ENCODE results near the gene SF3B2. TPM values are rescaled to one million over a fixed set of nuclear protein-coding genes. Genes with fewer than 3 reads are reported as not detected.
"Not testable (repeated sequence)": the region's sequence is repeated elsewhere in the genome, so short reads cannot be mapped to it uniquely, and the experiment has no call there.

The SF3B2 gene
- total and polyA plus RNA-seq, 4 experiments from 2014 or later = 74.4 to 240 (median 183) TPM

- peaks cover 4 to 5% of the 10 kb centered on the region in 2 donors for H3K27me3 Mint-ChIP-seq
- ChIA-PET POLR2A (ENCODE audit: partially characterized antibody) (no interaction called here), CTCF (ENCODE audit: partially characterized antibody) (interaction anchor here (2.7 kb wide), 1 partner anchor 38 kb away, joined by 10 read pairs; no protein-coding TSS in a partner anchor)
- Histone ChIP-seq H3K36me3 (ENCODE audit: insufficient read depth, low read length) (peaks cover 10% of the 10 kb centered on the region), H3K4me1 (ENCODE audit: insufficient read depth, low read length) (peaks cover 9% of the 10 kb centered on the region), H3K27ac (ENCODE audit: low read depth, low read length) (no peak overlapping the region), H3K9me3 (ENCODE audit: control insufficient read depth in 1 of 2, low read length in 2 of 2) (no peaks in the 10 kb centered on the region), H3K27me3 (ENCODE audit: insufficient read depth, low read length) (peaks cover 5% of the 10 kb centered on the region), H3K4me3 (ENCODE audit: low read length in 2 of 2) (no peak overlapping the region)
- peaks cover 4 to 23% (median 13%) of the 10 kb centered on the region in 4 donors for H3K4me1 Mint-ChIP-seq
- H3K36me3 Mint-ChIP-seq = peaks cover 0 to 16% of the 10 kb centered on the region in 2 donors
- no peaks in the 10 kb centered on the region for H3K9me3 Mint-ChIP-seq
- intact Hi-C loops (cut with micrococcal nuclease) = no loop called here
- H3K4me3 Mint-ChIP-seq = no peak overlapping the region
- H3K27ac Mint-ChIP-seq = no peak overlapping the region
- DNase-seq = no peak
These were observed 44.9 kb upstream of the SF3B2 start for GRCh38 chr11:66007201-66007634.

- H3K36me3 Mint-ChIP-seq = peaks cover 0 to 9% of the 10 kb centered on the region in 2 donors
- H3K4me3 Mint-ChIP-seq = no peak overlapping the region
- H3K27ac Mint-ChIP-seq = no peak overlapping the region
- H3K4me1 Mint-ChIP-seq = peaks cover 1 to 14% (median 9%) of the 10 kb centered on the region in 4 donors
- intact Hi-C loops (cut with micrococcal nuclease) = no loop called here
- no peak overlapping the region for H3K27ac ChIP-seq (ENCODE audit: low read depth, low read length)
- no peak overlapping the region for H3K4me3 ChIP-seq (ENCODE audit: low read length in 2 of 2)
- POLR2A ChIA-PET (ENCODE audit: partially characterized antibody) = no interaction called here
- H3K9me3 ChIP-seq (ENCODE audit: control insufficient read depth in 1 of 2, low read length in 2 of 2) = no peaks in the 10 kb centered on the region
- peaks cover 5 to 7% of the 10 kb centered on the region in 2 donors for H3K27me3 Mint-ChIP-seq
- H3K9me3 Mint-ChIP-seq = no peaks in the 10 kb centered on the region
- CTCF ChIA-PET (ENCODE audit: partially characterized antibody) = interaction anchor here (1.0 to 2.7 kb wide), 3 partner anchors 37 to 124 kb away, joined by 3 to 10 read pairs (median 4); no protein-coding TSS in a partner anchor
- H3K4me1 ChIP-seq (ENCODE audit: insufficient read depth, low read length) = peaks cover 5% of the 10 kb centered on the region
- DNase-seq = no peak
- H3K36me3 ChIP-seq (ENCODE audit: insufficient read depth, low read length) = peaks cover 10% of the 10 kb centered on the region
- peaks cover 10% of the 10 kb centered on the region for H3K27me3 ChIP-seq (ENCODE audit: insufficient read depth, low read length)
These were observed 44.1 kb upstream of the SF3B2 start for GRCh38 chr11:66008095-66008467.

- intact Hi-C loops (cut with micrococcal nuclease) = no loop called here
- peaks cover 1 to 10% (median 5%) of the 10 kb centered on the region in 4 donors for H3K4me1 Mint-ChIP-seq
- H3K27ac Mint-ChIP-seq = no peak overlapping the region
- CTCF ChIA-PET (ENCODE audit: partially characterized antibody) = interaction anchor here (1.0 to 2.7 kb wide), 3 partner anchors 36 to 124 kb away, joined by 3 to 10 read pairs (median 4); no protein-coding TSS in a partner anchor
- Histone ChIP-seq H3K27me3 (ENCODE audit: insufficient read depth, low read length) (peaks cover 13% of the 10 kb centered on the region), H3K36me3 (ENCODE audit: insufficient read depth, low read length) (peaks cover 10% of the 10 kb centered on the region), H3K4me3 (ENCODE audit: low read length in 2 of 2) (no peak overlapping the region), H3K9me3 (ENCODE audit: control insufficient read depth in 1 of 2, low read length in 2 of 2) (no peaks in the 10 kb centered on the region), H3K27ac (ENCODE audit: low read depth, low read length) (no peak overlapping the region), H3K4me1 (ENCODE audit: insufficient read depth, low read length) (peaks cover under 1% of the 10 kb centered on the region)
- no peak overlapping the region for H3K4me3 Mint-ChIP-seq
- POLR2A ChIA-PET (ENCODE audit: partially characterized antibody) = no interaction called here
- DNase-seq = no peak
- H3K9me3 Mint-ChIP-seq = no peaks in the 10 kb centered on the region
- peaks cover 0 to 6% of the 10 kb centered on the region in 2 donors for H3K36me3 Mint-ChIP-seq
- peaks cover 7 to 10% of the 10 kb centered on the region in 2 donors for H3K27me3 Mint-ChIP-seq
These were observed 43.6 kb upstream of the SF3B2 start for GRCh38 chr11:66008468-66009101.

GRCh38 chr11:66010036-66010435 lies 42.1 kb upstream of the SF3B2 start:
- POLR2A ChIA-PET (ENCODE audit: partially characterized antibody); H3K9me3 ChIP-seq (ENCODE audit: control insufficient read depth in 1 of 2, low read length in 2 of 2); H3K9me3 Mint-ChIP-seq; H3K27ac ChIP-seq (ENCODE audit: low read depth, low read length); H3K4me1 ChIP-seq (ENCODE audit: insufficient read depth, low read length); intact Hi-C loops (cut with micrococcal nuclease); H3K36me3 Mint-ChIP-seq; H3K4me1 Mint-ChIP-seq; DNase-seq; H3K4me3 Mint-ChIP-seq; H3K4me3 ChIP-seq (ENCODE audit: low read length in 2 of 2); H3K27ac Mint-ChIP-seq; H3K36me3 ChIP-seq (ENCODE audit: insufficient read depth, low read length): not testable (repeated sequence)
- H3K27me3 Mint-ChIP-seq = peaks cover 9 to 14% of the 10 kb centered on the region in 2 donors
- CTCF ChIA-PET (ENCODE audit: partially characterized antibody) = interaction anchor here (2.7 kb wide), 1 partner anchor 35 kb away, joined by 10 read pairs; no protein-coding TSS in a partner anchor
- H3K27me3 ChIP-seq (ENCODE audit: insufficient read depth, low read length) = peaks cover 13% of the 10 kb centered on the region

DNA sequence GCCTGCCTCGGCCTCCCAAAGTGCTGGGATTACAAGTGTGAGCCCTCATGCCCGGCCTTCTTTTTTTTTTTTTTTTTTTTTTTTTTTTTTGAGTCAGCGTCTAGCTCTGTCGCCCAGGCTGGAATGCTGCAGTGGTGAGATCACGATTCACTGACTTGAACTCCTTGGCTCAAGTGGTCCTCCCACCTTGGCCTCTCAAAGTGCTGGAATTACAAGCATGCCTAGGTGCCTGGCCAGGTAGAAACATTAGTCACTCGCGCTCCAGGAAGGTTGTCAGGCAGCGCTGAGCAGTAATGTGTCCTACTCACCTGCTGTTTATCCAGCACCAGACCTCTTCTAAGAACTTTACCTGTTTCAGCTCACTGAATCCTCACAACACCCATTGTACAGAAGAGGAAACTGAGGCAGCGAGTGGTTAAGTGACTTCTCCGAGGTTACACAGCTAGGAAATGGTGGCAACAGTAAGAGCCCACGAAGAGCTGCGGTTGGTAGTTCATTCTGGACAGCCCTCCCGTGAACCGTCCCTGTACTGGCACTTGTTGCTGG lies 40.9 kb upstream of the SF3B2 start:
- ChIA-PET CTCF (ENCODE audit: partially characterized antibody) (interaction anchor here (2.7 to 3.7 kb wide), 2 partner anchors 11 to 34 kb away, joined by 9 to 16 read pairs; no protein-coding TSS in a partner anchor), POLR2A (ENCODE audit: partially characterized antibody) (no interaction called here)
- Histone ChIP-seq H3K27ac (ENCODE audit: low read depth, low read length) (no peak overlapping the region), H3K27me3 (ENCODE audit: insufficient read depth, low read length) (peaks cover 13% of the 10 kb centered on the region), H3K9me3 (ENCODE audit: control insufficient read depth in 1 of 2, low read length in 2 of 2) (no peaks in the 10 kb centered on the region), H3K4me3 (ENCODE audit: low read length in 2 of 2) (no peak overlapping the region), H3K36me3 (ENCODE audit: insufficient read depth, low read length) (no peaks in the 10 kb centered on the region), H3K4me1 (ENCODE audit: insufficient read depth, low read length) (no peaks in the 10 kb centered on the region)
- Mint-ChIP-seq H3K36me3 (no peaks in the 10 kb centered on the region), H3K27me3 (peaks cover 9 to 14% of the 10 kb centered on the region in 2 donors), H3K4me1 (peaks cover 0 to 5% (median 3%) of the 10 kb centered on the region in 4 donors), H3K9me3 (no peaks in the 10 kb centered on the region), H3K27ac (no peak overlapping the region), H3K4me3 (no peak overlapping the region)
- intact Hi-C loops (cut with micrococcal nuclease) = no loop called here
- DNase-seq = no peak

DNA sequence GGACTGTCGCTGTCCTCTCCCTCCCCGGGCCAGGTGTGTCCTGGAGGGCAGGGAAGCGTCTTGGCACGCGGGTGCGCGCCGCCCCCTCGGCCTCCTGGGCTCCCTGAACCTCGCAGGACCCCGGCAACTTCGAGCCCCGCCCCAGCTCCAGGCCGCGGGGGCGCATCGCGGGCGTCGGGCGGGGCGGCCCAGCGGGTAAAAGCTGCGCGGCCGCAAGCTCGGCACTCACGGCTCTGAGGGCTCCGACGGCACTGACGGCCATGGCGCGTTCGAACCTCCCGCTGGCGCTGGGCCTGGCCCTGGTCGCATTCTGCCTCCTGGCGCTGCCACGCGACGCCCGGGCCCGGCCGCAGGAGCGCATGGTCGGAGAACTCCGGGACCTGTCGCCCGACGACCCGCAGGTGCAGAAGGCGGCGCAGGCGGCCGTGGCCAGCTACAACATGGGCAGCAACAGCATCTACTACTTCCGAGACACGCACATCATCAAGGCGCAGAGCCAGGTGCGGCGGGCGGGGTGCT lies 40.3 kb upstream of the SF3B2 start, which contains the start of gene CST6:
Gene CST6, plus strand, starts transcription at position 224 of the 519 bp plus-strand sequence. Its CDS starts 37 bp downstream, at position 261.
- ChIA-PET POLR2A (ENCODE audit: partially characterized antibody) (interaction anchor here (0.6 kb wide), 1 partner anchor 159 kb away, joined by 3 read pairs; no protein-coding TSS in a partner anchor), CTCF (ENCODE audit: partially characterized antibody) (interaction anchor here (2.7 to 3.7 kb wide), 2 partner anchors 11 to 33 kb away, joined by 9 to 16 read pairs; no protein-coding TSS in a partner anchor)
- DNase-seq = no peak
- H3K27ac ChIP-seq (ENCODE audit: low read depth, low read length) = no peak within 1 kb of the TSS
- intact Hi-C loops (cut with micrococcal nuclease) = no loop called here
- H3K4me3 ChIP-seq (ENCODE audit: low read length in 2 of 2) = no peak within 1 kb of the TSS
- H3K9me3 Mint-ChIP-seq = no peaks in the 10 kb centered on the region
- peak within 1 kb of the TSS in 1 of 8 donors; percentile 16 for H3K4me3 Mint-ChIP-seq
- H3K9me3 ChIP-seq (ENCODE audit: control insufficient read depth in 1 of 2, low read length in 2 of 2) = no peaks in the 10 kb centered on the region
- no peaks in the 10 kb centered on the region for H3K36me3 Mint-ChIP-seq
- H3K27me3 ChIP-seq (ENCODE audit: insufficient read depth, low read length) = peaks cover 13% of the 10 kb centered on the region
- peaks cover 0 to 5% (median 3%) of the 10 kb centered on the region in 4 donors for H3K4me1 Mint-ChIP-seq
- peak within 1 kb of the TSS in 1 of 7 donors; percentile 35 for H3K27ac Mint-ChIP-seq
- no peaks in the 10 kb centered on the region for H3K4me1 ChIP-seq (ENCODE audit: insufficient read depth, low read length)
- peaks cover 9 to 14% of the 10 kb centered on the region in 2 donors for H3K27me3 Mint-ChIP-seq
- H3K36me3 ChIP-seq (ENCODE audit: insufficient read depth, low read length) = no peaks in the 10 kb centered on the region

- Histone ChIP-seq H3K27ac (ENCODE audit: low read depth, low read length) (no peak overlapping the region), H3K27me3 (ENCODE audit: insufficient read depth, low read length) (peaks cover 13% of the 10 kb centered on the region), H3K4me1 (ENCODE audit: insufficient read depth, low read length) (no peaks in the 10 kb centered on the region), H3K4me3 (ENCODE audit: low read length in 2 of 2) (no peak overlapping the region), H3K36me3 (ENCODE audit: insufficient read depth, low read length) (no peaks in the 10 kb centered on the region), H3K9me3 (ENCODE audit: control insufficient read depth in 1 of 2, low read length in 2 of 2) (no peaks in the 10 kb centered on the region)
- H3K27ac Mint-ChIP-seq = no peak overlapping the region
- POLR2A ChIA-PET (ENCODE audit: partially characterized antibody) = interaction anchor here (0.6 kb wide), 1 partner anchor 158 kb away, joined by 3 read pairs; no protein-coding TSS in a partner anchor
- CTCF ChIA-PET (ENCODE audit: partially characterized antibody) = interaction anchor here (0.6 to 3.7 kb wide), 3 partner anchors 10 to 164 kb away, joined by 3 to 16 read pairs (median 9); no protein-coding TSS in a partner anchor
- H3K4me1 Mint-ChIP-seq = peaks cover 0 to 5% (median 3%) of the 10 kb centered on the region in 4 donors
- H3K36me3 Mint-ChIP-seq = no peaks in the 10 kb centered on the region
- peaks cover 9 to 14% of the 10 kb centered on the region in 2 donors for H3K27me3 Mint-ChIP-seq
- peak overlapping the region in 1 of 8 donors; percentile 16 for H3K4me3 Mint-ChIP-seq
- H3K9me3 Mint-ChIP-seq = no peaks in the 10 kb centered on the region
- DNase-seq = no peak
- intact Hi-C loops (cut with micrococcal nuclease) = no loop called here
These were observed 39.7 kb upstream of the SF3B2 start for GRCh38 chr11:66012371-66012945.

All from CD4-positive, alpha-beta memory T cell (primary cell).